H1 (cell line): Measurements from ENCODE around the gene ACER3.

ENCODE experiments used
- CTCF ChIP-seq, 3 experiments: IDR thresholded peaks; 1 replicate in 2 of 3; 2 replicates in 1 of 3; pipeline versions ENCODE4 v1.5.1 to v1.6.1; 2011; ENCODE audit warnings: low read length in 3 of 3, mild to moderate bottlenecking in 3 of 3, inconsistent platforms in 2 of 3, low read depth in 1 of 3, moderate library complexity in 1 of 3; ENCODE audit not compliant: insufficient read depth in 1 of 3; ENCODE audit errors: control extremely low read depth in 1 of 3
- EP300 ChIP-seq, 2 experiments: IDR thresholded peaks; 1 replicate in 1 of 2; 2 replicates in 1 of 2; pipeline ENCODE4 v1.6.1; 2011 to 2012; ENCODE audit warnings: low read depth in 2 of 2, low read length in 2 of 2, mild to moderate bottlenecking in 2 of 2, borderline replicate concordance in 1 of 2, inconsistent platforms in 1 of 2, moderate library complexity in 1 of 2
- MAFK ChIP-seq: IDR thresholded peaks from 2 replicates; pipeline ENCODE4 v1.6.1; 2012; ENCODE audit warnings: low read depth, mild to moderate bottlenecking, improper control_type of control experiment, low read length
- MAX ChIP-seq: IDR thresholded peaks from 2 replicates; pipeline ENCODE4 v1.6.1; 2012; ENCODE audit warnings: inconsistent platforms
- POLR2A ChIP-seq, 2 experiments: IDR thresholded peaks; 1 replicate in 1 of 2; 2 replicates in 1 of 2; pipeline ENCODE4 v1.6.1; 2011; ENCODE audit warnings: low read depth in 2 of 2, low read length in 2 of 2, mild to moderate bottlenecking in 2 of 2; ENCODE audit errors: control extremely low read depth in 1 of 2
- USF2 ChIP-seq: IDR thresholded peaks from 2 replicates; pipeline ENCODE4 v1.6.1; 2011; ENCODE audit warnings: low read length, improper control_type of control experiment

GRCh38 chr11:77051511-77051910 lies 190.8 kb downstream of the ACER3 start:
- TF ChIP-seq POLR2A (IDR thresholded peaks at IDR 0.05; ENCODE audit: control extremely low read depth in 1 of 2, low read depth in 2 of 2, low read length in 2 of 2) (no peak), CTCF (IDR thresholded peaks at IDR 0.05; ENCODE audit: control extremely low read depth in 1 of 3, insufficient read depth in 1 of 3, low read depth in 1 of 3, low read length in 3 of 3) (no peak), MAFK (no peak), MAX (no peak), USF2 (no peak), EP300 (IDR thresholded peaks at IDR 0.05; ENCODE audit: borderline replicate concordance in 1 of 2, low read depth in 2 of 2, low read length in 2 of 2) (no peak)
